Measurements from ENCODE around the gene TRIM22. TPM values are rescaled to one million over a fixed set of nuclear protein-coding genes. Genes with fewer than 3 reads are reported as not detected.

The TRIM22 gene
- total RNA-seq, 1 experiment from 2014 or later = 0.61 TPM

DNA sequence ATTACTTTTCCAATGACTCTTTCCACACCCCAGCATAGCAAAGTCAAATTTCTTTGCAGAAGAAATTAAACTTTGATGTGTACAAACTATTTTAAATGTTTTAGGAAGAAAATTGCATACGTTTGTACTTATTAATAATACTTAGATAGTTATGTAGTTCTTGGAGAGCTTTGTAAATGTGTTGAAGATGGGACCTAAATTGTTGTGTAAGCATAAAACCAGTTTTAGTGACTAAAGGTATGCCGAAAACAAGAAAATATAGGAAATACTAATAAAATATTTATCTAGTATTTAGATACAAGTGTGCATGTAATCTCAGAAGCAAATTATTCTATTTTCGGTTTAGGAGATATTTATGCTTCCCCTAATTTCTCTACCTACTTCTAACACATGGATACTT is 60.2 kb downstream of the TRIM22 start:
- Histone ChIP-seq H3K27me3 (ENCODE audit: insufficient read depth, low read length) (peaks cover 71% of the 10 kb centered on the region), H2AFZ (ENCODE audit: low read depth, low read length, poor library complexity, severe bottlenecking) (no peak overlapping the region), H3K9me3 (ENCODE audit: control insufficient read depth in 1 of 2, insufficient read depth in 1 of 2, low read depth in 1 of 2, low read length in 2 of 2) (no peaks in the 10 kb centered on the region), H3K9ac (ENCODE audit: low read length) (no peak overlapping the region), H3K36me3 (ENCODE audit: control insufficient read depth in 1 of 2, insufficient read depth in 2 of 2, low read length in 2 of 2) (no peaks in the 10 kb centered on the region), H4K20me1 (ENCODE audit: insufficient read depth) (no peaks in the 10 kb centered on the region), H3K9me2 (ENCODE audit: insufficient read depth) (no peaks in the 10 kb centered on the region), H3K4me3 (replicated peaks in 1 of 2; ENCODE audit: low read depth in 1 of 2, low read length in 2 of 2) (no peak overlapping the region), H3K4me1 (ENCODE audit: control insufficient read depth in 1 of 2, insufficient read depth in 2 of 2, low read length in 2 of 2) (no peaks in the 10 kb centered on the region), H3K27ac (ENCODE audit: low read depth, low read length) (no peak overlapping the region), H3K4me2 (ENCODE audit: low read length) (no peak overlapping the region), H3K79me2 (ENCODE audit: insufficient read depth, low read length) (no peaks in the 10 kb centered on the region)
- TF ChIP-seq SRF (IDR thresholded peaks at IDR 0.05; ENCODE audit: low read depth) (no peak), JUND (IDR thresholded peaks at IDR 0.05) (no peak), EGR1 (IDR thresholded peaks at IDR 0.05; ENCODE audit: low read depth) (no peak), EZH2phosphoT487 (IDR thresholded peaks at IDR 0.05; ENCODE audit: borderline replicate concordance) (no peak), TCF7L2 (IDR thresholded peaks at IDR 0.05; ENCODE audit: borderline replicate concordance, extremely low read depth, insufficient read depth, insufficient read length) (no peak), CBX3 (IDR thresholded peaks at IDR 0.05; ENCODE audit: low read depth) (no peak), CEBPB (IDR thresholded peaks at IDR 0.05; ENCODE audit: low read depth) (no peak), SIN3A (IDR thresholded peaks at IDR 0.05; ENCODE audit: low read depth) (no peak), ZNF274 (IDR thresholded peaks at IDR 0.05; ENCODE audit: low read depth, low read length) (no peak), RAD21 (IDR thresholded peaks at IDR 0.05; ENCODE audit: low read depth) (no peak), POLR2AphosphoS5 (IDR thresholded peaks at IDR 0.05; ENCODE audit: low read depth, low read length) (no peak), POLR2A (IDR thresholded peaks at IDR 0.05; ENCODE audit: borderline replicate concordance, extremely low read depth, insufficient read depth, insufficient read length) (no peak), ZFX (IDR thresholded peaks at IDR 0.05) (no peak), EZH2 (IDR thresholded peaks at IDR 0.05) (no peak)
- TF ChIP-seq, protein P1, sequence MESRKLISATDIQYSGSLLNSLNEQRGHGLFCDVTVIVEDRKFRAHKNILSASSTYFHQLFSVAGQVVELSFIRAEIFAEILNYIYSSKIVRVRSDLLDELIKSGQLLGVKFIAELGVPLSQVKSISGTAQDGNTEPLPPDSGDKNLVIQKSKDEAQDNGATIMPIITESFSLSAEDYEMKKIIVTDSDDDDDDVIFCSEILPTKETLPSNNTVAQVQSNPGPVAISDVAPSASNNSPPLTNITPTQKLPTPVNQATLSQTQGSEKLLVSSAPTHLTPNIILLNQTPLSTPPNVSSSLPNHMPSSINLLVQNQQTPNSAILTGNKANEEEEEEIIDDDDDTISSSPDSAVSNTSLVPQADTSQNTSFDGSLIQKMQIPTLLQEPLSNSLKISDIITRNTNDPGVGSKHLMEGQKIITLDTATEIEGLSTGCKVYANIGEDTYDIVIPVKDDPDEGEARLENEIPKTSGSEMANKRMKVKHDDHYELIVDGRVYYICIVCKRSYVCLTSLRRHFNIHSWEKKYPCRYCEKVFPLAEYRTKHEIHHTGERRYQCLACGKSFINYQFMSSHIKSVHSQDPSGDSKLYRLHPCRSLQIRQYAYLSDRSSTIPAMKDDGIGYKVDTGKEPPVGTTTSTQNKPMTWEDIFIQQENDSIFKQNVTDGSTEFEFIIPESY (IDR thresholded peaks at IDR 0.05; ENCODE audit: extremely low read depth, insufficient replicate concordance, low read length) = no peak
- TF ChIP-seq, protein P2, sequence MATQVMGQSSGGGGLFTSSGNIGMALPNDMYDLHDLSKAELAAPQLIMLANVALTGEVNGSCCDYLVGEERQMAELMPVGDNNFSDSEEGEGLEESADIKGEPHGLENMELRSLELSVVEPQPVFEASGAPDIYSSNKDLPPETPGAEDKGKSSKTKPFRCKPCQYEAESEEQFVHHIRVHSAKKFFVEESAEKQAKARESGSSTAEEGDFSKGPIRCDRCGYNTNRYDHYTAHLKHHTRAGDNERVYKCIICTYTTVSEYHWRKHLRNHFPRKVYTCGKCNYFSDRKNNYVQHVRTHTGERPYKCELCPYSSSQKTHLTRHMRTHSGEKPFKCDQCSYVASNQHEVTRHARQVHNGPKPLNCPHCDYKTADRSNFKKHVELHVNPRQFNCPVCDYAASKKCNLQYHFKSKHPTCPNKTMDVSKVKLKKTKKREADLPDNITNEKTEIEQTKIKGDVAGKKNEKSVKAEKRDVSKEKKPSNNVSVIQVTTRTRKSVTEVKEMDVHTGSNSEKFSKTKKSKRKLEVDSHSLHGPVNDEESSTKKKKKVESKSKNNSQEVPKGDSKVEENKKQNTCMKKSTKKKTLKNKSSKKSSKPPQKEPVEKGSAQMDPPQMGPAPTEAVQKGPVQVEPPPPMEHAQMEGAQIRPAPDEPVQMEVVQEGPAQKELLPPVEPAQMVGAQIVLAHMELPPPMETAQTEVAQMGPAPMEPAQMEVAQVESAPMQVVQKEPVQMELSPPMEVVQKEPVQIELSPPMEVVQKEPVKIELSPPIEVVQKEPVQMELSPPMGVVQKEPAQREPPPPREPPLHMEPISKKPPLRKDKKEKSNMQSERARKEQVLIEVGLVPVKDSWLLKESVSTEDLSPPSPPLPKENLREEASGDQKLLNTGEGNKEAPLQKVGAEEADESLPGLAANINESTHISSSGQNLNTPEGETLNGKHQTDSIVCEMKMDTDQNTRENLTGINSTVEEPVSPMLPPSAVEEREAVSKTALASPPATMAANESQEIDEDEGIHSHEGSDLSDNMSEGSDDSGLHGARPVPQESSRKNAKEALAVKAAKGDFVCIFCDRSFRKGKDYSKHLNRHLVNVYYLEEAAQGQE (IDR thresholded peaks at IDR 0.05; ENCODE audit: low read depth) = no peak
- TF ChIP-seq, protein P3, sequence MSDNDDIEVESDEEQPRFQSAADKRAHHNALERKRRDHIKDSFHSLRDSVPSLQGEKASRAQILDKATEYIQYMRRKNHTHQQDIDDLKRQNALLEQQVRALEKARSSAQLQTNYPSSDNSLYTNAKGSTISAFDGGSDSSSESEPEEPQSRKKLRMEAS (IDR thresholded peaks at IDR 0.05) = no peak
- POLR2A ChIA-PET = no interaction called here
- RAD21 ChIA-PET (ENCODE audit: low non-redundant PET in 1 of 2, low total read pairs in 2 of 2, uncharacterized antibody in 2 of 2, unreplicated experiment in 2 of 2) = no interaction called here
- CTCF ChIA-PET = interaction anchor here (1.6 kb wide), 1 partner anchor 12 kb away, joined by 4 read pairs; a partner anchor contains a TSS
- ATAC-seq (no peak), DNase-seq (ENCODE audit: low read depth, low spot score) (no peak)
- intact Hi-C loops (cut with micrococcal nuclease) = no loop called here
- no TSS peak for BruUV-seq (replicated peaks)

Data from HCT116 (cell line).